ENCODE data around the gene MAN1A2. TPM values are rescaled to one million over a fixed set of nuclear protein-coding genes. Genes with fewer than 3 reads are reported as not detected.

Gene MAN1A2
- polyA plus RNA-seq, 1 donor from 2014 or later: 25.0 TPM

- H3K27me3 ChIP-seq (ENCODE audit: insufficient read depth, low read depth, low read length): no peaks in the 10 kb centered on the region
- no peak overlapping the region for H3K4me2 ChIP-seq (ENCODE audit: low read length)
- no peaks in the 10 kb centered on the region for H3K9me3 ChIP-seq (ENCODE audit: low read length)
- H3F3A ChIP-seq (ENCODE audit: insufficient read depth, low read length, poor library complexity, severe bottlenecking): no peaks in the 10 kb centered on the region
- H3K9ac ChIP-seq (ENCODE audit: low read length): no peak overlapping the region
- no peak overlapping the region for H2AFZ ChIP-seq (ENCODE audit: low read depth, low read length)
- no peaks in the 10 kb centered on the region for H3K9me2 ChIP-seq (ENCODE audit: insufficient read depth, low read length)
- H3K36me3 ChIP-seq (ENCODE audit: insufficient read depth, low read length): no peaks in the 10 kb centered on the region
- no peak overlapping the region for H3K27ac ChIP-seq (ENCODE audit: low read length)
- H4K20me1 ChIP-seq (ENCODE audit: insufficient read depth): no peaks in the 10 kb centered on the region
- H3K79me2 ChIP-seq (replicated peaks; ENCODE audit: insufficient read depth, low read length): no peaks in the 10 kb centered on the region
- TF ChIP-seq, protein P1, sequence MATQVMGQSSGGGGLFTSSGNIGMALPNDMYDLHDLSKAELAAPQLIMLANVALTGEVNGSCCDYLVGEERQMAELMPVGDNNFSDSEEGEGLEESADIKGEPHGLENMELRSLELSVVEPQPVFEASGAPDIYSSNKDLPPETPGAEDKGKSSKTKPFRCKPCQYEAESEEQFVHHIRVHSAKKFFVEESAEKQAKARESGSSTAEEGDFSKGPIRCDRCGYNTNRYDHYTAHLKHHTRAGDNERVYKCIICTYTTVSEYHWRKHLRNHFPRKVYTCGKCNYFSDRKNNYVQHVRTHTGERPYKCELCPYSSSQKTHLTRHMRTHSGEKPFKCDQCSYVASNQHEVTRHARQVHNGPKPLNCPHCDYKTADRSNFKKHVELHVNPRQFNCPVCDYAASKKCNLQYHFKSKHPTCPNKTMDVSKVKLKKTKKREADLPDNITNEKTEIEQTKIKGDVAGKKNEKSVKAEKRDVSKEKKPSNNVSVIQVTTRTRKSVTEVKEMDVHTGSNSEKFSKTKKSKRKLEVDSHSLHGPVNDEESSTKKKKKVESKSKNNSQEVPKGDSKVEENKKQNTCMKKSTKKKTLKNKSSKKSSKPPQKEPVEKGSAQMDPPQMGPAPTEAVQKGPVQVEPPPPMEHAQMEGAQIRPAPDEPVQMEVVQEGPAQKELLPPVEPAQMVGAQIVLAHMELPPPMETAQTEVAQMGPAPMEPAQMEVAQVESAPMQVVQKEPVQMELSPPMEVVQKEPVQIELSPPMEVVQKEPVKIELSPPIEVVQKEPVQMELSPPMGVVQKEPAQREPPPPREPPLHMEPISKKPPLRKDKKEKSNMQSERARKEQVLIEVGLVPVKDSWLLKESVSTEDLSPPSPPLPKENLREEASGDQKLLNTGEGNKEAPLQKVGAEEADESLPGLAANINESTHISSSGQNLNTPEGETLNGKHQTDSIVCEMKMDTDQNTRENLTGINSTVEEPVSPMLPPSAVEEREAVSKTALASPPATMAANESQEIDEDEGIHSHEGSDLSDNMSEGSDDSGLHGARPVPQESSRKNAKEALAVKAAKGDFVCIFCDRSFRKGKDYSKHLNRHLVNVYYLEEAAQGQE (IDR thresholded peaks at IDR 0.05; ENCODE audit: borderline replicate concordance): no peak
- TF ChIP-seq EZH2 (IDR thresholded peaks at IDR 0.05; ENCODE audit: borderline replicate concordance, insufficient read depth, low read length, poor library complexity, severe bottlenecking) (no peak), MXI1 (conservative IDR thresholded peaks at IDR 0.05; ENCODE audit: poor library complexity, severe bottlenecking) (no peak), POLR2AphosphoS5 (IDR thresholded peaks at IDR 0.05) (no peak), CTCF (IDR thresholded peaks at IDR 0.05; ENCODE audit: poor library complexity, severe bottlenecking) (no peak), RAD21 (conservative IDR thresholded peaks at IDR 0.05) (no peak), TAF1 (IDR thresholded peaks at IDR 0.05; ENCODE audit: low read depth) (no peak), SMC3 (conservative IDR thresholded peaks at IDR 0.05; ENCODE audit: poor library complexity) (no peak), EP300 (conservative IDR thresholded peaks at IDR 0.05; ENCODE audit: poor library complexity, severe bottlenecking) (no peak)
- no peak overlapping the region for H3K4me3 ChIP-seq (ENCODE audit: low read length)
These were observed 201.8 kb downstream of the MAN1A2 start for GRCh38 chr1:117568999-117569398.

GRCh38 chr1:117569856-117570255 lies 202.6 kb downstream of the MAN1A2 start:
- Histone ChIP-seq H3K4me3 (ENCODE audit: low read length) (no peak overlapping the region), H3F3A (ENCODE audit: insufficient read depth, low read length, poor library complexity, severe bottlenecking) (no peaks in the 10 kb centered on the region)

More at GRCh38 chr1:117569856-117570255, 202.6 kb downstream of the MAN1A2 start:
- H3K79me2 ChIP-seq (replicated peaks; ENCODE audit: insufficient read depth, low read length): no peaks in the 10 kb centered on the region
- H3K27ac ChIP-seq (ENCODE audit: low read length): no peak overlapping the region
- H3K36me3 ChIP-seq (ENCODE audit: insufficient read depth, low read length): no peaks in the 10 kb centered on the region
- TF ChIP-seq SMC3 (conservative IDR thresholded peaks at IDR 0.05; ENCODE audit: poor library complexity): no peak
- TF ChIP-seq EZH2 (IDR thresholded peaks at IDR 0.05; ENCODE audit: borderline replicate concordance, insufficient read depth, low read length, poor library complexity, severe bottlenecking): no peak
- no peak for TF ChIP-seq EP300 (conservative IDR thresholded peaks at IDR 0.05; ENCODE audit: poor library complexity, severe bottlenecking)
- TF ChIP-seq, protein P1 (IDR thresholded peaks at IDR 0.05; ENCODE audit: borderline replicate concordance): no peak
- no peak for TF ChIP-seq POLR2AphosphoS5 (IDR thresholded peaks at IDR 0.05)
- TF ChIP-seq CTCF (IDR thresholded peaks at IDR 0.05; ENCODE audit: poor library complexity, severe bottlenecking): no peak
- no peak for TF ChIP-seq MXI1 (conservative IDR thresholded peaks at IDR 0.05; ENCODE audit: poor library complexity, severe bottlenecking)
- TF ChIP-seq TAF1 (IDR thresholded peaks at IDR 0.05; ENCODE audit: low read depth): no peak
- TF ChIP-seq RAD21 (conservative IDR thresholded peaks at IDR 0.05): no peak
- no peaks in the 10 kb centered on the region for H4K20me1 ChIP-seq (ENCODE audit: insufficient read depth)
- no peak overlapping the region for H2AFZ ChIP-seq (ENCODE audit: low read depth, low read length)
- H3K4me2 ChIP-seq (ENCODE audit: low read length): no peak overlapping the region
- no peaks in the 10 kb centered on the region for H3K9me3 ChIP-seq (ENCODE audit: low read length)
- no peaks in the 10 kb centered on the region for H3K27me3 ChIP-seq (ENCODE audit: insufficient read depth, low read depth, low read length)
- H3K9me2 ChIP-seq (ENCODE audit: insufficient read depth, low read length): no peaks in the 10 kb centered on the region
- no peak overlapping the region for H3K9ac ChIP-seq (ENCODE audit: low read length)
